Right forelimb (tissue), 1 donor: ENCODE data around the gene ITGB7.
A peak's percentile ranks its signal among the peaks of the same experiment; 100 is the strongest.

Experiments used
- DNase-seq: peaks from one replicate; pipeline ENCODE4 v3.0.0-alpha.2; 2018

The ITGB7 gene, protein sequence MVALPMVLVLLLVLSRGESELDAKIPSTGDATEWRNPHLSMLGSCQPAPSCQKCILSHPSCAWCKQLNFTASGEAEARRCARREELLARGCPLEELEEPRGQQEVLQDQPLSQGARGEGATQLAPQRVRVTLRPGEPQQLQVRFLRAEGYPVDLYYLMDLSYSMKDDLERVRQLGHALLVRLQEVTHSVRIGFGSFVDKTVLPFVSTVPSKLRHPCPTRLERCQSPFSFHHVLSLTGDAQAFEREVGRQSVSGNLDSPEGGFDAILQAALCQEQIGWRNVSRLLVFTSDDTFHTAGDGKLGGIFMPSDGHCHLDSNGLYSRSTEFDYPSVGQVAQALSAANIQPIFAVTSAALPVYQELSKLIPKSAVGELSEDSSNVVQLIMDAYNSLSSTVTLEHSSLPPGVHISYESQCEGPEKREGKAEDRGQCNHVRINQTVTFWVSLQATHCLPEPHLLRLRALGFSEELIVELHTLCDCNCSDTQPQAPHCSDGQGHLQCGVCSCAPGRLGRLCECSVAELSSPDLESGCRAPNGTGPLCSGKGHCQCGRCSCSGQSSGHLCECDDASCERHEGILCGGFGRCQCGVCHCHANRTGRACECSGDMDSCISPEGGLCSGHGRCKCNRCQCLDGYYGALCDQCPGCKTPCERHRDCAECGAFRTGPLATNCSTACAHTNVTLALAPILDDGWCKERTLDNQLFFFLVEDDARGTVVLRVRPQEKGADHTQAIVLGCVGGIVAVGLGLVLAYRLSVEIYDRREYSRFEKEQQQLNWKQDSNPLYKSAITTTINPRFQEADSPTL

GRCh38 chr12:53207042-53207441 lies at the start of gene ITGB7:
ITGB7 (minus strand) TSS chr12:53207251; CDS start chr12:53200443, 6,808 bp downstream.
- no peak for DNase-seq

GRCh38 chr12:53255996-53256395 lies 48.9 kb upstream of the ITGB7 start:
- no peak for DNase-seq

- DNase-seq: no peak
These were observed 47.9 kb upstream of the ITGB7 start for GRCh38 chr12:53254816-53255545.

- no peak for DNase-seq
These were observed 46.2 kb upstream of the ITGB7 start for GRCh38 chr12:53253298-53253697.

DNA sequence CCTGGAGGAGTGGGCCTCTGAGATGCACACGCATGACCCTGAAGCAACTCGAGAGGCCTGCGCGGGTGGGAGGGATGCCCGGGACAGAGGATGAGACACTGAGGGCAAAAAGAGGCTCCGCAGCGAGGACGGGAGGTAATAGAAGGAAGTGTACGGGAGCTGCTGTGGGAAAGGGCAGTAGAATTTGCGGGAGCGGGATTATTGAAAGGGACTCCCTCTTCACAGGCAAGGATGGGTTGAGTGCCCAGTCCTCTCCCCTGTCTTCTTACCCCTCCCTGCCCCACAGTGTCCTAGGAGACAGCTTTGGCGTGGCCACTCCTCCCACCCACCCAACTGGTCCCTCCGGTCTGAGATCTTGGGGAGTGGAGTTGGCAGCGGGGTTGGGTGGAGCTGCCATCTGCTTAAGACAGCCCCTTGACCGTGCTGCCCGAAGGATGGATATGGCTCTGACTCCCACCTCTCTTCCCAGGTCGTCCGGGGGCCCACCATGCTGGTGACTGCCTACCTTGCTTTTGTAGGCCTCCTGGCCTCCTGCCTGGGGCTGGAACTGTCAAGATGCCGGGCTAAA lies 45.4 kb upstream of the ITGB7 start:
- DNase-seq: no peak

DNA sequence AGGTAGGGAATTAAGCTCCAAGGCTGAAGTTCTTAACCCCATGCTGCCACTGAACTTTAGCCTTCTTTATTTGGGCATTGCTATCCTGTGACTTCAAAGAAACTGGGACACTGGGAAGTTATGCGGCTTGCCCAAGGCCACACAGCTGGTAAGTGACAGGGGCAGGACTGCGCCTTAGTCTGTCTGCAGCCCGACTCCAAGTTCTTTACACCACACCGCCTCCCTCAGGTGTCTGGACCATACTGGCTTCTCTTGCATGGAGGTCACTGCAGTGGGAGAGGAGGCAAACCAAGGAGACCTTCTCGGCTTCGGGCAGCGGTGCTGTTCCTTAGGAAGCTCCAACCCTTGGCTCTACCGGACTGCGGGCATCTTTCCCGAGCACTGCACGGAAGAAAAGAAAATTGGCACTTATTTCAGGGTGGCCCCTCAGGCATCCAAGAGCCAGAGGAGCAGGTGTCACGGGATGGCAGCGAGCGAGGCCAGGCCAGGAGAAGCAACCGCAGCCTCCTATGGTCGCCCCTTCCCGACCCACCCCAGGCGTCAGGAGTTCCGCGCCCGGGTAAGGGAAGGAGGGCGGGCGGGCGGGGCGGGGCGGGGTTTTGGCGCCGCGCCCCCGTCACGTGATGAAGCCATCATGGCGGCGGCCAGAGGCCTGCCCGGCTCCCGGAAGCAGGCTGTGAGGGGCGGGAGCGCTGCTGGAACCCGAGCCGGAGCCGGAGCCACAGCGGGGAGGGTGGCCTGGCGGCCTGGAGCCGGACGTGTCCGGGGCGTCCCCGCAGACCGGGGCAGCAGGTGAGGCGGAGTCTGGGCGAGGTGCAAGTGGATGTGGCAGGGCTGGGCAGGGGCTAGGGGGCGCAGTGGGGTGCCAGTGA lies 44.7 kb upstream of the ITGB7 start:
- peak; percentile 94 for DNase-seq

- DNase-seq: no peak
These were observed 38.2 kb upstream of the ITGB7 start for GRCh38 chr12:53245286-53245685.

DNA sequence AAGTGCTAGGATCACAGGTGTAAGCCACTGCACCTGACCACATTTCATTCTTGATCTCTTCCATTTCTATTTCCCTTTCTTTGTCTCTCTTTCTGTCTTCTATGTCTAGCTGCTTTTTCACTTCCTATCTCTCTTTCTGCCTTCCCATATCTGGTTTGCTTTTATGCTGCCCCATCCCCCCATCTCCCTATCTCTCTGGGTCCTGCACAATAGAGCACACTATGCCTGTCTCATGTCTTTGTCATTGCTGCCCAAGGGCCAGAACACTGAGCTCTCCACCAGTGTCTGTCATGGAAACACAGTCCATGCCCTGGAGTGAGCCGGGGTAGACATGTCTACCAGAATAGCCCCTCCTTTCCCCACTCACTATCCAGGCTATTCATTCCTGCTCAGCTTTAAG lies 37.3 kb upstream of the ITGB7 start:
- DNase-seq: no peak

- DNase-seq: no peak
These were observed 34.8 kb upstream of the ITGB7 start for GRCh38 chr12:53241623-53242412.

- no peak for DNase-seq
These were observed 32.7 kb upstream of the ITGB7 start for GRCh38 chr12:53239643-53240258.

DNA sequence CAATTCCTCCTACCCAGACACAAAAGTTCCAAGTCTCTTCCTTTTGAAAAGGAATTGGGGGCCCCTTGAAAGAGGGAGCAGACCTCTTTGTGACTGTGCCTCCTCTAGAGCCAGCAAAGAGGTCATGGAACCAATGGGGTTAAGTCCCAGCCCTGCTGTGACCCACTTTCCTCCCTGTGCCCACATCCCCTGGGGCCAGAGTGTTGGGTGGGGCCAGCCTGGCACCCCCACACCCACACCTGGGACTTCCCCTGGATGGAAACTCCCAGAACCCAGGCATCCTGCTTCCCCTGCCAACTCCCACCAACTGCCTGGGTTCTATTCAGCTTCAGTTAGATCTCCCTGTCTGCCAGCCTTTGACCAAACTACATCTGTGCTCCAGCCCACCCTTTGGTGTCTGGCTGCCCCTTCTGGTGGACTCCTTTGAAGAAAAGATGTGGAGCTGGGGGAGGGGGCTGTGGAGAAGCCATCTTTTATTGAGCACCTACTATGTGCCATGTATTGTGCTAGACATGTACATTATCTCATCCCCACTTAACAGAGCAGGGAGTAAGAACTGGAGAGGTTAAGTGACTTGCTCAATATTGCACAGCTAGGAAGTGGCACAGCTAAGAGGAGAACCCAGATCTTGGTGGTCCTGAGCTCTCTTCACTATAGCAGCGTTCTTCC lies 29.5 kb upstream of the ITGB7 start:
- DNase-seq: no peak

GRCh38 chr12:53235742-53236442 lies 28.8 kb upstream of the ITGB7 start:
- DNase-seq: no peak

DNA sequence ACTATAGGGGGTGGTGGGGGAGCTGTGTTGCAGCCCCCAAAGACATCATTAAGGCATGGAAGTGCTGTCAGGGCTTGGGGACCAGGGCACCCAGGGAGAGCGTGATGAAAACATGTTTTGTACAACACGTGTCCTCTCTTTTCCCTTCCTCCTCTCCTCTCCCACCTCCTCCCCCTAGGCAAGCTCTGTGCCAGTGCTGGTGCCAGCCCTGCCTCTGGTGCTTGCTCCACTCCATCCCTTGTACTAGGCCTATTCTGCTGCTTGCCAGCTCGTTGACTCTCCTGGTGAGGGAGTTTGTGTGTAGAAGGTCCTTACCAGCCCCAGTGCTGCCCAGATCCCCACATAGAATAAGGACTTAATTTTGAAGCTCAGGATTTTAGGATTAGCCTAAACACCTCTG lies 28.1 kb upstream of the ITGB7 start:
- no peak for DNase-seq

DNA sequence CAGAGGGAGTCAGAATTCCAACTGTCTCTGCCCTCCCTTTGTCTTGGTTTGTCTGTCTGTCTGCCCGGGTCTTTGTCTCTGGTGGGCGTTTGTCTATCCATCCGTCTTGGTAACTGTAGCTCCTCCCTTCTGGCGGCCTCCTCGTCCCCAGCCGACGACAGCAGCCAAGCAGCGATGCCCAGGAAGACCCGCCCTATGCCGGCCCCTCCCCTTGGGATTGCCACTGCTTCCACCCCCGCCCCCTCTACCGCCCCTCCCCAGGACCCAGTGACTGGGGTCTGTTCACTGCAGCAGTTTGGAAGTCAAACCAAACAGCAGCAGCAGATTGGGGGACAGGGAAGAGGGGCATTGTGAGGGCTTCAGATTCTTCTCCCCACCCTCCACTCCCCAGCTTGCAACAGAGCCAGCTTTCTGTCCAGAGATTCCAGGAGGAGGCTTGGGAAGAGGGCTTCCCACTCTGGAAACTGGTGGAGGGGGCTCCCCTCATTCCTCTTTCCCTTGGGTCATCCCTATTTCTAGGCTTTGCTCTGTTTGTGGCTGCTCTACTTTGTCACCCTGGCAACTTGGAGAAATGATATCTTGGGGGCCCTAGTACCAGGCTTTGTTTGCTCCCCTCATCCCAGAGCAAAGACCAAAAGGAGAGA lies 27.3 kb upstream of the ITGB7 start:
- DNase-seq: peak; percentile 78

DNA sequence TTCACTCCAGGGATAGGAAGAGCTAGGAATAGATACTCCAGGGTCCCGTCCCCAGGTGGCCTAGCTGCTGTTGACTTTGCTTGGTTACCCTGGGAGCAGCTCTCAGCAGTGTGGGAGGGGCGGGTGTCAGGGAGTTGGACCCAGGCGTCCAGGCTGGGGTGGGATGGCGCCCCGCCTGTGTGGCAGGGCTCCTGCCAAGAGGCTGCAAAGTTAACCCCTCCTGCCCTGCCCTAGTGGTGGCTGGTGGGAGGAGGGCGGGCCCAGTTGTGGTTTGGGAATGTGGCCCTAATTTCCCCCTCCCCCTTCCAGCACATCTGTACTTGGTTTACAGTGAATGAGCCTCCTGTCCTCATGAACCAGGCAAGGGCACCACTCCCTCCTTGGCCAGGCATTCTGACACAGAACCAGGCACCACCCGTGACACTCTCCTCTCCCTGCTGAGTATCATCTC lies 26.6 kb upstream of the ITGB7 start:
- no peak for DNase-seq

DNA sequence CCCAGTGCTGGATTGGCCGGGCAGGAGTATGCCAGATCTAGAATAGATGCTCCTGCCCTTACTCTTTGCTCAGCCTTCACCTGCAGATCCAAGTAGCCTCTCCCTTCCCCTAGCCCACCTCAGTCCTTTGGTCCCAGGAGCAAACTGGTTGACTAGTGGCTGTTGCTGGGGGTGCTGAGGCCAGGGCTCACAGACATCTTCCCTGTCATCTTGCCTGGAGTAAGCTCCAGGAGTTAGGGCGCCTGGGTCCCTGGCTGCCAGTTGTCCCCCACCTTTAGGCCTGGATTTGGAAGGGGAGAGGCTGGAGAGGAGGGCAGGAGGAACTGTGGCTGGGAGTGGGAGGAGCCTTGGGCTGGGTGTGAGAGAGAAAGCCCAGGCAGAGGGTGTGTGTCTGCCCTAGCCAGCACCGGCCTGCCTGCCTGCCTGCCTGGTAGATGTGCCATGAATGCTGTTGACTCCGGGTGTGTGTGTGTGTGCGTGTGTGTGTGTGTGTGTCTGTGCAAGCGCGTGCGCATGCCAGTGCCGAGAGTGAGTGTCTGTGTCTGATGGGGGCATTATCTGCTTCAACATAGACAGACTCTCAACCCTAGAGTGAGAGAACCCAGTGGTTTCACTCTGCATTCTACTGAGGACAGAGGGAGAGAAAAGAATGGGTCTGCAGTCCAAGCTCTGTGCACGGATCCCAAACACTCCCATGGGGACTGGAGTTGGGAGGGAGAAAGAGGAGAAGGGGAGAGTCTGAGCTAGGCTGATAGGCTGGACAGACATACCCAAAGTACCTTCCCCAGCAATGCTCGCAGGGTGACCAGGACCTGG lies 25.8 kb upstream of the ITGB7 start:
- DNase-seq: no peak

DNA sequence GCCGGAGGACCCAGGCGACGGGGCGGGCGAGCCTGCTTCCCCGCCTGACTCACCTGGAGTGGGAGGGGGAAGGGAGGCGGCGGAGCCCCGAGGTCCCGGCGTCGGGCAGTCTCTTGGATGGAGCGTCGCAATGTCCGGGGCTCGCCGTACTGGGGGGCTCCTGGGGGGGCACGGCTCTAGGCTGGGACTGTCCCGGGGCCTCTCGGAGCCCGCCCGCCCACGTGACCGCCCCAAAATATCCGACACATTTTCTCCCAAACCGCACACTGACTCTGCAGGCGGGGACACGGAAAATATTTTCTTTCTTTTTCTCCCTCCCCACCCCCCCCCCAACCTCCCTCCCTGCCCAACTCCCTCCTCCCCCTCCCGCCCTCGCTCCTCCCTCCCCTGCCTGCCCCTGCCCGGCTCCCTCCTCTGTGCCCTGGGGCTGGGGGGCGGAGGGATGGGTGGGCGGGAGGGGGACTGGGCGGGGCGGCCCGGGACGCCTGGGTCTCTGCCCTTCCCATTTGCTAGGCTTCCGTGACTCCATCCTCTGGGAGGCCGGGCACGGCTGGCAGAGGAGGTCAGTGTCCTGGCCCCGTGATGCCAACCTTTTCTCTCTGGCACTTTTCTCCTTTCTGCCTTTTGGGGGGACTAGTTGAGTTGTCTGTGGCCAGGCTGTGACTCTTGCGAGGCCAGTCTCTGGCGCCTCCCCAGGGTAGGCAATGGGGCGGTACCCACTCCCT lies 25.0 kb upstream of the ITGB7 start, which contains the start of gene RARG:
TSS of gene RARG (minus strand) at position 289 of the 725 bp plus-strand sequence. CDS start 4,664 bp downstream, outside the sequence.
- DNase-seq: peak; percentile 85
